Measurements from ENCODE around the gene POMC. TPM values are rescaled to one million over a fixed set of nuclear protein-coding genes. Genes with fewer than 3 reads are reported as not detected.

The POMC gene
- total RNA-seq, 1 donor, result 2.2 TPM

- peaks cover 47% of the 10 kb centered on the region for H3K27me3 ChIP-seq (ENCODE audit: insufficient read depth, low read length)
- DNase-seq (ENCODE audit: insufficient read length, low spot score, missing footprints), result peak; percentile 30
- TF ChIP-seq, protein P1, sequence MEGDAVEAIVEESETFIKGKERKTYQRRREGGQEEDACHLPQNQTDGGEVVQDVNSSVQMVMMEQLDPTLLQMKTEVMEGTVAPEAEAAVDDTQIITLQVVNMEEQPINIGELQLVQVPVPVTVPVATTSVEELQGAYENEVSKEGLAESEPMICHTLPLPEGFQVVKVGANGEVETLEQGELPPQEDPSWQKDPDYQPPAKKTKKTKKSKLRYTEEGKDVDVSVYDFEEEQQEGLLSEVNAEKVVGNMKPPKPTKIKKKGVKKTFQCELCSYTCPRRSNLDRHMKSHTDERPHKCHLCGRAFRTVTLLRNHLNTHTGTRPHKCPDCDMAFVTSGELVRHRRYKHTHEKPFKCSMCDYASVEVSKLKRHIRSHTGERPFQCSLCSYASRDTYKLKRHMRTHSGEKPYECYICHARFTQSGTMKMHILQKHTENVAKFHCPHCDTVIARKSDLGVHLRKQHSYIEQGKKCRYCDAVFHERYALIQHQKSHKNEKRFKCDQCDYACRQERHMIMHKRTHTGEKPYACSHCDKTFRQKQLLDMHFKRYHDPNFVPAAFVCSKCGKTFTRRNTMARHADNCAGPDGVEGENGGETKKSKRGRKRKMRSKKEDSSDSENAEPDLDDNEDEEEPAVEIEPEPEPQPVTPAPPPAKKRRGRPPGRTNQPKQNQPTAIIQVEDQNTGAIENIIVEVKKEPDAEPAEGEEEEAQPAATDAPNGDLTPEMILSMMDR (IDR thresholded peaks at IDR 0.05; ENCODE audit: extremely low read depth, low read depth, low read length), result no peak
Observed at GRCh38 chr2:25173719-25174118, 5.3 kb upstream of the POMC start.

GRCh38 chr2:25170888-25171287 is 2.5 kb upstream of the POMC start:
- no peaks in the 10 kb centered on the region for H3K4me1 ChIP-seq (ENCODE audit: insufficient read depth, low read length)
- H4K20me1 ChIP-seq (ENCODE audit: insufficient read depth, low read length), result no peaks in the 10 kb centered on the region
- H3K4me3 ChIP-seq (ENCODE audit: insufficient read depth, low read length), result no peak overlapping the region
- H2AFZ ChIP-seq (ENCODE audit: low read length), result no peak overlapping the region
- no peaks in the 10 kb centered on the region for H3K9me3 ChIP-seq (ENCODE audit: low read depth, low read length)
- no peak overlapping the region for H3K4me2 ChIP-seq (ENCODE audit: insufficient read depth, low read length)
- TF ChIP-seq, protein P1 (IDR thresholded peaks at IDR 0.05; ENCODE audit: extremely low read depth, low read depth, low read length), result no peak
- H3K36me3 ChIP-seq (ENCODE audit: insufficient read depth, low read length), result no peaks in the 10 kb centered on the region
- no peaks in the 10 kb centered on the region for H3K79me2 ChIP-seq (ENCODE audit: insufficient read depth, low read length)
- H3K27ac ChIP-seq (ENCODE audit: low read depth, low read length), result no peak overlapping the region
- peaks cover 62% of the 10 kb centered on the region for H3K27me3 ChIP-seq (ENCODE audit: insufficient read depth, low read length)
- DNase-seq (ENCODE audit: insufficient read length, low spot score, missing footprints), result no peak

More at GRCh38 chr2:25173719-25174118, 5.3 kb upstream of the POMC start:
- H3K4me3 ChIP-seq (ENCODE audit: insufficient read depth, low read length), result no peak overlapping the region
- H3K36me3 ChIP-seq (ENCODE audit: insufficient read depth, low read length), result no peaks in the 10 kb centered on the region
- H2AFZ ChIP-seq (ENCODE audit: low read length), result no peak overlapping the region
- H3K9me3 ChIP-seq (ENCODE audit: low read depth, low read length), result no peaks in the 10 kb centered on the region
- no peaks in the 10 kb centered on the region for H3K4me1 ChIP-seq (ENCODE audit: insufficient read depth, low read length)
- no peaks in the 10 kb centered on the region for H4K20me1 ChIP-seq (ENCODE audit: insufficient read depth, low read length)
- no peak overlapping the region for H3K4me2 ChIP-seq (ENCODE audit: insufficient read depth, low read length)
- no peak overlapping the region for H3K27ac ChIP-seq (ENCODE audit: low read depth, low read length)
- no peaks in the 10 kb centered on the region for H3K79me2 ChIP-seq (ENCODE audit: insufficient read depth, low read length)

DNA sequence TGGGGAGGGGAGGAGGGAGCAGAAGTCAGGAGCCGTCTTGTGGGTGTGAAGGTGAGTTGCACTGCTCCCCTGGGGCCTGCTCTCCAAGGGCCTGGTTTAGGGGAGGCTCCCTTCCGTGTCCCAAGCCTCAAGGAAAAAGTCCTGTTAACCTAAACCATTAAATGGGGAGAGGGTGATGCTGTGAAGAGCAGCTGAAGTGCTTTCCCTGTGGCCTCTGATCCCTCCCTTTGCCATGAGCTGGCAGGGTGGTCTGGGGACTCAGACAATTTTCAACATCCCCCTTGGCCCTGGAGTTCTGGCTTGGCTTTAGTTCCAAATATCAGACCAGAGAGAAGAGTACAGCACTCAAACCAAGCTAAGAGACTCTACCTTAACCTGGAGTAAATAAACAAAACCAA is 692 bp upstream of the POMC start:
- no peak overlapping the region for H2AFZ ChIP-seq (ENCODE audit: low read length)
- DNase-seq (ENCODE audit: insufficient read length, low spot score, missing footprints), result peak; percentile 73
- no peaks in the 10 kb centered on the region for H3K4me1 ChIP-seq (ENCODE audit: insufficient read depth, low read length)
- no peak overlapping the region for H3K4me3 ChIP-seq (ENCODE audit: insufficient read depth, low read length)
- TF ChIP-seq, protein P1 (IDR thresholded peaks at IDR 0.05; ENCODE audit: extremely low read depth, low read depth, low read length), result no peak
- no peaks in the 10 kb centered on the region for H3K79me2 ChIP-seq (ENCODE audit: insufficient read depth, low read length)
- H3K36me3 ChIP-seq (ENCODE audit: insufficient read depth, low read length), result no peaks in the 10 kb centered on the region
- H4K20me1 ChIP-seq (ENCODE audit: insufficient read depth, low read length), result no peaks in the 10 kb centered on the region
- no peaks in the 10 kb centered on the region for H3K9me3 ChIP-seq (ENCODE audit: low read depth, low read length)
- H3K4me2 ChIP-seq (ENCODE audit: insufficient read depth, low read length), result no peak overlapping the region
- H3K27me3 ChIP-seq (ENCODE audit: insufficient read depth, low read length), result peaks cover 64% of the 10 kb centered on the region
- H3K27ac ChIP-seq (ENCODE audit: low read depth, low read length), result no peak overlapping the region

DNA sequence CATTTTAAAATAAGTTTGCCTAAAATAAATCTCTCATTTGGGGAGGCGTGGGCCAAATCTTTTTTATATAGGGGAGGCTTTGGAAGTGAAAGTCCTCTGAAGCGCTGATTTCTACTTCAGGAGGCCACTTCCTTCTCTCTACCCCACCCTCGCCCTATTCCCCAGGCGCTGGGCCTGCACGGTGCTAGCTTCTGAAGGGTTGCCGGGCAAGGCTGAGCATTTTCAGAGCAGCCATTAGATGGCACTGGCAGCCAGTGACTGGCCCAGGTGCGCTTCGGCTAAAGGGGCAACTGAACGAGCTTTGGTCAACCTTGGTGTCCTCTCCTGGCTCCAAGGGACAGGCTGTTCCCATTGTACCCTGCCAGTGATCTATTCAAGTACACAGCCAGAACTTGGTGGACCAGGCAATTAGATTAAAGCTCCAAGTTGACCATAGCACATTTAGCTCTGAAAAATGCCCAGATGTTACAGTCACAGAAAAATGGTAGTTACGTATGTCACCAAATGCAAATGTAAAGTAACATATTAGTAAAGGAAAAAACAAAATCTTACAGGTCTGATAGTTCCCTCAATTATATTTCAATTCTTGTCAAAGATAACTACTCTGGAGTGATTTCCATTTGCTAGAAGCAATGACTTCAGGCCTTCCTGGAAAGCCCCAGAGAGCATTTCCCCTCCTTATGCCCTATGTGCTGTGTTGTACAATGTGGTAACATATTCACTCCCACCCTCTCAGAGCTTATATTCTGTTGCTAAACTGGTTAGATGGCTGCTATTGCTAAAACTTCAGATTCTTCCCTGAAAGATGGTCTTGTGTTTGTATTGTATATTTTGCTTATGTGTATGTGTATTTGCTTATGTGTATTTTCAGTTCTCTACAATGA is 2.1 kb downstream of the POMC start:
- Histone ChIP-seq H3K4me2 (ENCODE audit: insufficient read depth, low read length) (no peak overlapping the region), H3K27ac (ENCODE audit: low read depth, low read length) (no peak overlapping the region), H3K4me1 (ENCODE audit: insufficient read depth, low read length) (no peaks in the 10 kb centered on the region), H3K79me2 (ENCODE audit: insufficient read depth, low read length) (no peaks in the 10 kb centered on the region), H4K20me1 (ENCODE audit: insufficient read depth, low read length) (no peaks in the 10 kb centered on the region), H2AFZ (ENCODE audit: low read length) (no peak overlapping the region), H3K9me3 (ENCODE audit: low read depth, low read length) (no peaks in the 10 kb centered on the region), H3K36me3 (ENCODE audit: insufficient read depth, low read length) (no peaks in the 10 kb centered on the region), H3K27me3 (ENCODE audit: insufficient read depth, low read length) (peaks cover 64% of the 10 kb centered on the region), H3K4me3 (ENCODE audit: insufficient read depth, low read length) (no peak overlapping the region)
- peak; percentile 48 for DNase-seq (ENCODE audit: insufficient read length, low spot score, missing footprints)
- TF ChIP-seq, protein P1 (IDR thresholded peaks at IDR 0.05; ENCODE audit: extremely low read depth, low read depth, low read length), result peak; percentile 2
